Stimulated activated CD4-positive, alpha-beta T cell treated with anti-CD3 and anti-CD28 coated beads, Interleukin-15, amount 100 ng/mL, for 1 hour (primary cell): ENCODE measurements around the gene QRICH2.
"Not testable (repeated sequence)": the region's sequence is repeated elsewhere in the genome, so short reads cannot be mapped to it uniquely, and the experiment has no call there.

Experiments
- DNase-seq, 2 donors: peaks; one replicate each; pipeline ENCODE4 v3.0.0-alpha.2; 2020; ENCODE audit warnings: low read depth in 1 of 2, low spot score in 1 of 2

Gene QRICH2

GRCh38 chr17:76252040-76252954 lies 55.8 kb downstream of the QRICH2 start:
- no peak for DNase-seq

GRCh38 chr17:76251478-76252039 lies 56.5 kb downstream of the QRICH2 start:
- no peak for DNase-seq

- DNase-seq, result no peak
Measured at GRCh38 chr17:76250141-76250540, 57.9 kb downstream of the QRICH2 start.

GRCh38 chr17:76248013-76248782 lies 59.9 kb downstream of the QRICH2 start:
- DNase-seq, result no peak

GRCh38 chr17:76247304-76247703 lies 60.8 kb downstream of the QRICH2 start:
- no peak for DNase-seq

- DNase-seq, result no peak
Measured at GRCh38 chr17:76246080-76247066, 61.7 kb downstream of the QRICH2 start.

GRCh38 chr17:76244721-76245120 lies 63.4 kb downstream of the QRICH2 start:
- DNase-seq, result not testable (repeated sequence)

- DNase-seq, result no peak
Measured at GRCh38 chr17:76243826-76244679, 64.0 kb downstream of the QRICH2 start.

- no peak for DNase-seq
Measured at GRCh38 chr17:76241691-76242255, 66.3 kb downstream of the QRICH2 start.

GRCh38 chr17:76241204-76241538 lies 66.9 kb downstream of the QRICH2 start:
- no peak for DNase-seq

- DNase-seq, result peak; percentile 52 to 55
Measured at GRCh38 chr17:76240461-76241203, 67.4 kb downstream of the QRICH2 start, which contains the start of gene RNF157. RNF157 (minus strand) TSS chr17:76240493; CDS start chr17:76240240, 253 bp downstream.

GRCh38 chr17:76239538-76240274 lies 68.4 kb downstream of the QRICH2 start:
- DNase-seq, result no peak

GRCh38 chr17:76238847-76239537 lies 69.1 kb downstream of the QRICH2 start:
- DNase-seq, result no peak

GRCh38 chr17:76237859-76238313 lies 70.2 kb downstream of the QRICH2 start:
- DNase-seq, result no peak

GRCh38 chr17:76236603-76237002 lies 71.5 kb downstream of the QRICH2 start:
- DNase-seq, result no peak

GRCh38 chr17:76235883-76236282 lies 72.2 kb downstream of the QRICH2 start:
- no peak for DNase-seq

GRCh38 chr17:76234354-76234679 lies 73.8 kb downstream of the QRICH2 start:
- DNase-seq, result no peak
